K562 (cell line): ENCODE data around the gene C2orf81. TPM values are rescaled to one million over a fixed set of nuclear protein-coding genes. Genes with fewer than 3 reads are reported as not detected.

Experiments used
- ATF6 ChIP-seq: sonication (generic); formaldehyde crosslinking; IDR thresholded peaks from 2 replicates; pipeline ENCODE4 v1.4.0; 2020; ENCODE audit warnings: mild to moderate bottlenecking, missing genetic modification reagents
- DACH1 ChIP-seq: fragments of 450-650 bp; IDR thresholded peaks from 2 replicates; pipeline ENCODE4 v1.6.1; 2018; ENCODE audit not compliant: partially characterized antibody
- ETV6 ChIP-seq, 3 experiments: fragments of 150-350 bp in 1 of 3; sonication (generic) in 1 of 3; formaldehyde crosslinking in 1 of 3; IDR thresholded peaks; 2 replicates each; pipeline versions ENCODE4 v1.6.1 to v1.8.0; 2014 to 2022; ENCODE audit warnings: borderline replicate concordance in 2 of 3, low read depth in 2 of 3, antibody characterized with exemption in 1 of 3, low read length in 1 of 3, mild to moderate bottlenecking in 1 of 3, missing genetic modification reagents in 1 of 3
- HEY1 ChIP-seq: fragments of 250-450 bp; sonication (Bioruptor Pico); IDR thresholded peaks from 2 replicates; pipeline ENCODE4 v1.5.0; 2020; ENCODE audit warnings: mild to moderate bottlenecking, moderate library complexity, borderline replicate concordance
- JUND ChIP-seq, 2 experiments: IDR thresholded peaks; 2 replicates in 1 of 2; 3 replicates in 1 of 2; pipeline ENCODE4 v1.6.1; 2011; ENCODE audit warnings: borderline replicate concordance in 2 of 2, low read depth in 2 of 2, low read length in 2 of 2, improper control_type of control experiment in 1 of 2, missing biosample characterization in 1 of 2, missing genetic modification characterization in 1 of 2, missing genetic modification reagents in 1 of 2
- MCM3 ChIP-seq: fragments of 450-650 bp; IDR thresholded peaks from 2 replicates; pipeline ENCODE4 v1.6.1; 2016
- MECOM ChIP-seq: fragments of 250-450 bp; sonication (Bioruptor Pico); IDR thresholded peaks from 2 replicates; pipeline ENCODE4 v1.8.0; 2022; ENCODE audit warnings: inconsistent platforms
- NFYB ChIP-seq: IDR thresholded peaks from 2 replicates; pipeline ENCODE4 v1.6.1; 2011; ENCODE audit warnings: mild to moderate bottlenecking, moderate library complexity; ENCODE audit not compliant: insufficient read length; ENCODE audit errors: extremely low read depth
- NUFIP1 ChIP-seq: fragments of 450-650 bp; IDR thresholded peaks from 2 replicates; pipeline ENCODE4 v1.6.1; 2018; ENCODE audit not compliant: partially characterized antibody
- PTBP1 ChIP-seq: fragments of 200-400 bp; formaldehyde crosslinking; IDR thresholded peaks from 2 replicates; pipeline ENCODE4 v1.6.1; 2017; ENCODE audit warnings: low read depth, low read length
- SAFB2 ChIP-seq: fragments of 200-400 bp; formaldehyde crosslinking; IDR thresholded peaks from 2 replicates; pipeline ENCODE4 v1.6.1; 2018; ENCODE audit warnings: borderline replicate concordance, low read length, low read depth, moderate library complexity; ENCODE audit not compliant: severe bottlenecking
- SMAD1 ChIP-seq: fragments of 150-350 bp; IDR thresholded peaks from 2 replicates; pipeline ENCODE4 v1.6.1; 2014; ENCODE audit warnings: low read length, low read depth; ENCODE audit not compliant: partially characterized antibody
- SP1 ChIP-seq: sonication (generic); formaldehyde crosslinking; IDR thresholded peaks from 2 replicates; pipeline ENCODE4 v1.8.1; 2022; ENCODE audit warnings: mild to moderate bottlenecking, missing genetic modification reagents
- TCFL5 ChIP-seq: fragments of 250-450 bp; sonication (Bioruptor Pico); conservative IDR thresholded peaks from 2 replicates; pipeline ENCODE4 v1.6.1; 2021; ENCODE audit warnings: mild to moderate bottlenecking, moderate library complexity, matching md5 sums
- ZBED1 ChIP-seq: IDR thresholded peaks from 2 replicates; pipeline ENCODE4 v1.6.1; 2014
- ZNF133 ChIP-seq: fragments of 250-450 bp; sonication (Bioruptor Pico); IDR thresholded peaks from 2 replicates; pipeline ENCODE4 v1.4.0; 2020; ENCODE audit warnings: mild to moderate bottlenecking
- polyA plus RNA-seq, 8 experiments: library from polyadenylated mRNA; depleted of rRNA in 4 of 8; stranded (reverse) in 5 of 8; unstranded in 3 of 8; fragments of >200 nt; fragmentation: Nextera tagmentation in 2 of 8; fragmentation: Illumina TruSeq in 1 of 8; extraction: Ambion mirVana in 2 of 8; extraction: Trizol in 1 of 8; gene quantifications; 2 replicates each; pipeline versions ENCODE4 v1.2.1 to v1.2.3, GENCODE V29; 2011 to 2014; ENCODE audit warnings: inconsistent platforms in 1 of 8, missing spikeins in 1 of 8
- total RNA-seq, 7 experiments: library from RNA; depleted of rRNA in 6 of 7; stranded (reverse); fragments of >200 nt in 6 of 7; fragmentation: Illumina TruSeq in 2 of 7; extraction: Trizol in 2 of 7; gene quantifications; 2 replicates each; pipeline versions ENCODE4 v1.2.1 to v1.2.3, GENCODE V29; 2011 to 2021; ENCODE audit warnings: low replicate concordance in 1 of 7
- TF ChIP-seq, protein P1 (sequence below): fragments of 250-450 bp; sonication (Bioruptor Pico); IDR thresholded peaks from 2 replicates; pipeline ENCODE4 v1.5.0; 2021; ENCODE audit warnings: mild to moderate bottlenecking, borderline replicate concordance
- TF ChIP-seq, protein P2 (sequence below): fragments of 450-650 bp; formaldehyde crosslinking; IDR thresholded peaks from 2 replicates; pipeline ENCODE4 v1.4.0; 2022; ENCODE audit warnings: missing genetic modification characterization
- TF ChIP-seq, protein P3 (sequence below): IDR thresholded peaks from 2 replicates; pipeline ENCODE4 v1.6.1; 2012; ENCODE audit warnings: low read depth, low read length, improper control_type of control experiment, borderline replicate concordance

Gene C2orf81
- total and polyA plus RNA-seq, 9 of the 15 experiments (the other 6 are each of a cell fraction or from before 2014, with no cell fraction given): 0.06 TPM; not detected in 8

DNA sequence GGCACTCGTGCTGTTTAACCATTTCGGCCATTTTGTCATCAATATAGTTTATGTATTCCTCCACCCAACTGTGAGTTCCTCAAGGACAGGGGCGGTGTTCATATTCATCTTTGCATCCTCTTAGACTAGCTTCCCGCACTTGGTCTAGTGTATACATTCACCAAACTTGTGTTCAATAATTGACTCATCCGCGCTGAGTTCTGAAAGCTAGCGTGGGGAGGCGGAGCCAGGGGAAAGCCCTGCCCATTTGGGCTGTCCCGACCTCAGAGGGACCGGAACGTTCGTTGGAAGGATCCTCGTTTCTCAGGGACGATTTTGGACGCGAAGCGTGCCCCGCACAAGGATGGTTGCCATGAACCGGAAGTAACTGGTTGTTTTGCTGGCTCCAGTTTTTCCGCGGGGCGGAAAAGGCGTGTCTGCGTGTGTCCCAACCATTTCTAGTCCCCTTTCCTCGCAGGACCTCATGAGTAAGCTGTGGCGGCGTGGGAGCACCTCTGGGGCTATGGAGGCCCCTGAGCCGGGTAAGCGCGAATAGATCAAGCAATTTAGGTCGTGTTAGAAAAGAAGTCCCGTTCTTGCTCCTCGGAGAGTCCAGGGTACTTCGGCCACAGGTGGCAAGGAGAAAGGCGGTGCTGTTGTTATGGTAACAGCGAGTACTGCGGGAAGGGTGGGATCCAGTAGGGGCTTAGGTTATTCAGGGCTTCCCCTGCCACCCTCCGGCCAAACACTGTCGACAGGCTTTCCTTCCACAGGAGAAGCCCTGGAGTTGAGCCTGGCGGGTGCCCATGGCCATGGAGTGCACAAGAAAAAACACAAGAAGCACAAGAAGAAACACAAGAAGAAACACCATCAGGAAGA, 33.5 kb upstream of the C2orf81 start, which contains the start of gene INO80B (continued):
- TF ChIP-seq ATF6 (CRISPR knock-in tag) (peak; percentile 47), TCFL5 (CRISPR knock-in tag) (no peak), MECOM (CRISPR knock-in tag) (no peak), NUFIP1 (no peak), NFYB (no peak), HEY1 (CRISPR knock-in tag) (no peak), PTBP1 (no peak), MCM3 (no peak), ETV6 (IDR thresholded peaks at IDR 0.05; ENCODE audit: borderline replicate concordance in 1 of 2, low read depth in 2 of 2, low read length in 1 of 2) (0 out of 4 replicates have a peak, but pooled peaks of 1 of the 2 experiments have one; percentile 39), ETV6 (CRISPR knock-in tag; IDR thresholded peaks at IDR 0.05; ENCODE audit: borderline replicate concordance) (no peak), SP1 (CRISPR knock-in tag) (peak; percentile 100), JUND (IDR thresholded peaks at IDR 0.05; ENCODE audit: borderline replicate concordance, low read depth, low read length) (peak; percentile 73), JUND (tag; IDR thresholded peaks at IDR 0.05; ENCODE audit: borderline replicate concordance, low read depth, low read length) (peak; percentile 74; the same call in 2 of the 3 replicates), SMAD1 (no peak), DACH1 (no peak), ZBED1 (no peak), ZNF133 (CRISPR knock-in tag) (no peak), SAFB2 (no peak)
- TF ChIP-seq, protein P1, sequence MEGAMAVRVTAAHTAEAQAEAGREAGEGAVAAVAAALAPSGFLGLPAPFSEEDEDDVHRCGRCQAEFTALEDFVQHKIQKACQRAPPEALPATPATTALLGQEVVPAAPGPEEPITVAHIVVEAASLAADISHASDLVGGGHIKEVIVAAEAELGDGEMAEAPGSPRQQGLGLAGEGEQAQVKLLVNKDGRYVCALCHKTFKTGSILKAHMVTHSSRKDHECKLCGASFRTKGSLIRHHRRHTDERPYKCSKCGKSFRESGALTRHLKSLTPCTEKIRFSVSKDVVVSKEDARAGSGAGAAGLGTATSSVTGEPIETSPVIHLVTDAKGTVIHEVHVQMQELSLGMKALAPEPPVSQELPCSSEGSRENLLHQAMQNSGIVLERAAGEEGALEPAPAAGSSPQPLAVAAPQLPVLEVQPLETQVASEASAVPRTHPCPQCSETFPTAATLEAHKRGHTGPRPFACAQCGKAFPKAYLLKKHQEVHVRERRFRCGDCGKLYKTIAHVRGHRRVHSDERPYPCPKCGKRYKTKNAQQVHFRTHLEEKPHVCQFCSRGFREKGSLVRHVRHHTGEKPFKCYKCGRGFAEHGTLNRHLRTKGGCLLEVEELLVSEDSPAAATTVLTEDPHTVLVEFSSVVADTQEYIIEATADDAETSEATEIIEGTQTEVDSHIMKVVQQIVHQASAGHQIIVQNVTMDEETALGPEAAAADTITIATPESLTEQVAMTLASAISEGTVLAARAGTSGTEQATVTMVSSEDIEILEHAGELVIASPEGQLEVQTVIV (CRISPR knock-in tag): no peak
- TF ChIP-seq, protein P2, sequence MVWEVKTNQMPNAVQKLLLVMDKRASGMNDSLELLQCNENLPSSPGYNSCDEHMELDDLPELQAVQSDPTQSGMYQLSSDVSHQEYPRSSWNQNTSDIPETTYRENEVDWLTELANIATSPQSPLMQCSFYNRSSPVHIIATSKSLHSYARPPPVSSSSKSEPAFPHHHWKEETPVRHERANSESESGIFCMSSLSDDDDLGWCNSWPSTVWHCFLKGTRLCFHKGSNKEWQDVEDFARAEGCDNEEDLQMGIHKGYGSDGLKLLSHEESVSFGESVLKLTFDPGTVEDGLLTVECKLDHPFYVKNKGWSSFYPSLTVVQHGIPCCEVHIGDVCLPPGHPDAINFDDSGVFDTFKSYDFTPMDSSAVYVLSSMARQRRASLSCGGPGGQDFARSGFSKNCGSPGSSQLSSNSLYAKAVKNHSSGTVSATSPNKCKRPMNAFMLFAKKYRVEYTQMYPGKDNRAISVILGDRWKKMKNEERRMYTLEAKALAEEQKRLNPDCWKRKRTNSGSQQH: no peak
- TF ChIP-seq, protein P3, sequence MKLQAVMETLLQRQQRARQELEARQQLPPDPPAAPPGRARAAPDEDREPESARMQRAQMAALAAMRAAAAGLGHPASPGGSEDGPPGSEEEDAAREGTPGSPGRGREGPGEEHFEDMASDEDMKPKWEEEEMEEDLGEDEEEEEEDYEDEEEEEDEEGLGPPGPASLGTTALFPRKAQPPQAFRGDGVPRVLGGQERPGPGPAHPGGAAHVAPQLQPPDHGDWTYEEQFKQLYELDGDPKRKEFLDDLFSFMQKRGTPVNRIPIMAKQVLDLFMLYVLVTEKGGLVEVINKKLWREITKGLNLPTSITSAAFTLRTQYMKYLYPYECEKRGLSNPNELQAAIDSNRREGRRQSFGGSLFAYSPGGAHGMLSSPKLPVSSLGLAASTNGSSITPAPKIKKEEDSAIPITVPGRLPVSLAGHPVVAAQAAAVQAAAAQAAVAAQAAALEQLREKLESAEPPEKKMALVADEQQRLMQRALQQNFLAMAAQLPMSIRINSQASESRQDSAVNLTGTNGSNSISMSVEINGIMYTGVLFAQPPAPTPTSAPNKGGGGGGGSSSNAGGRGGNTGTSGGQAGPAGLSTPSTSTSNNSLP: no peak
